A549 (cell line): ENCODE data around the gene SHC1.

Experiments
- CTCF ChIP-seq: fragments of >200 bp; sonication (Bioruptor Twin); formaldehyde crosslinking; IDR thresholded peaks from 3 replicates; pipeline ENCODE4 v1.5.1; 2016
- EHMT2 ChIP-seq: fragments of 200-600 bp; sonication (generic); IDR thresholded peaks from 2 replicates; pipeline ENCODE4 v1.6.1; 2016; ENCODE audit warnings: antibody characterized with exemption, low read depth, mild to moderate bottlenecking, moderate library complexity
- EP300 ChIP-seq, 2 experiments: fragments of >200 bp; sonication (Bioruptor Twin); formaldehyde crosslinking; IDR thresholded peaks; 2 replicates in 1 of 2; 3 replicates in 1 of 2; pipeline ENCODE4 v1.6.1; 2016 to 2017
- JUN ChIP-seq, 2 experiments: fragments of >200 bp; sonication (Bioruptor Twin); formaldehyde crosslinking; IDR thresholded peaks; 2 replicates in 1 of 2; 3 replicates in 1 of 2; pipeline ENCODE4 v1.6.1; 2016 to 2017
- NPAS2 ChIP-seq: fragments of 250-450 bp; sonication (Bioruptor Pico); IDR thresholded peaks from 2 replicates; pipeline ENCODE4 v1.8.0; 2022; ENCODE audit warnings: mild to moderate bottlenecking, moderate library complexity, borderline replicate concordance
- POLR2A ChIP-seq: IDR thresholded peaks from 2 replicates; pipeline ENCODE4 v1.6.1; 2012; ENCODE audit warnings: mild to moderate bottlenecking, low read length
- RAD21 ChIP-seq, 2 experiments: fragments of >200 bp in 1 of 2; sonication (Bioruptor Twin) in 1 of 2; formaldehyde crosslinking in 1 of 2; IDR thresholded peaks in 1 of 2; conservative IDR thresholded peaks in 1 of 2; 2 replicates in 1 of 2; 3 replicates in 1 of 2; pipeline ENCODE4 v1.6.1; 2012 to 2018; ENCODE audit warnings: inconsistent platforms in 1 of 2

DNA sequence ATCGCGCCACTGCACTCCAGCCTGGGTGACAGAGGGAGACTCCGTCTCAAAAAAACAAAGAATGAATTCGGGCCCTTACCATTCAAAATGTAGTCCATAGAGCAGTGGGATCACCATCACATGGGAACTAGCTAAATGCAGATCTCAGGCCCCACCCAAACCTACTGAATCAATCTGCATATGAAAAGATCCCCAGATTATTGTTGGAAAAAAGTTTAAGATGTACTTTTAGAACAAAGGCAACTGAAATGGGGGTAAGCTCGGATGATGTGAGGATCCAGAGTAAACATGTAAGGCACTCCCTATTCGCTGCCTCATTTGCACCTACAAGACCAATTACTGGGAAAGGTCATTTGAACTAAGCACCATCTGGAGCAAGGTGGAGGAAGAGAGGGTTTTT is 11.8 kb upstream of the SHC1 start:
- no peak for TF ChIP-seq NPAS2 (CRISPR knock-in tag)
- TF ChIP-seq CTCF = no peak
- TF ChIP-seq JUN (IDR thresholded peaks at IDR 0.05) = no peak
- no peak for TF ChIP-seq EP300 (IDR thresholded peaks at IDR 0.05)
- TF ChIP-seq POLR2A = no peak
- no peak for TF ChIP-seq RAD21 (conservative IDR thresholded peaks at IDR 0.05 in 1 of 2, IDR thresholded peaks at IDR 0.05 in 1 of 2)
- TF ChIP-seq EHMT2 = no peak
